ENCODE results near the gene C1QTNF2. TPM values are rescaled to one million over a fixed set of nuclear protein-coding genes. Genes with fewer than 3 reads are reported as not detected.
"Not testable (repeated sequence)": the region's sequence is repeated elsewhere in the genome, so short reads cannot be mapped to it uniquely, and the experiment has no call there.

C1QTNF2 gene
- total RNA-seq, 1 donor from 2014 or later = 27.8 TPM

- no peak for DNase-seq
Observed at GRCh38 chr5:160341309-160341870, 29.0 kb downstream of the C1QTNF2 start.

GRCh38 chr5:160340513-160340912 lies 29.9 kb downstream of the C1QTNF2 start:
- not testable (repeated sequence) for DNase-seq

GRCh38 chr5:160339406-160340130 lies 30.9 kb downstream of the C1QTNF2 start:
- DNase-seq = no peak

GRCh38 chr5:160334716-160335115 lies 35.7 kb downstream of the C1QTNF2 start:
- DNase-seq = not testable (repeated sequence)

DNA sequence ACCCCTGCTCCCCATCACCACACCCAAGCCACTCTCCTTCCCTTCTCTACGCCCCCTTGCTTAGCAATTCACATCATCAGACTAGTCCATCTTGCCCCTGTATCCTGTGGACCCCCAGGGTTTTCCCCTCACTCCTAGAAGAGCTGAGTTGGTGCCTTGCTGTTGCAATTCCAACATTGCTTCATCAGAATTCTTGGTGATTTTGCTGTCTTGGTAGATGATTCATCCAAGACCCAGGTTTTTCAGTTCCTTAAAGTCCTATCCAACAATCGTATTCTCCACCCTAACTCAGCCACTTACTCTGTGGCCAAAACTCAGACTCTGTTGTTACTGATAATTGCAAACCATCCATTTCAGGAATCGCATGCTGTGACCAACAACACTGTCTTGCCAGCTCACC lies 36.7 kb downstream of the C1QTNF2 start:
- DNase-seq = no peak

GRCh38 chr5:160330212-160330611 lies 40.2 kb downstream of the C1QTNF2 start:
- DNase-seq = no peak

DNA sequence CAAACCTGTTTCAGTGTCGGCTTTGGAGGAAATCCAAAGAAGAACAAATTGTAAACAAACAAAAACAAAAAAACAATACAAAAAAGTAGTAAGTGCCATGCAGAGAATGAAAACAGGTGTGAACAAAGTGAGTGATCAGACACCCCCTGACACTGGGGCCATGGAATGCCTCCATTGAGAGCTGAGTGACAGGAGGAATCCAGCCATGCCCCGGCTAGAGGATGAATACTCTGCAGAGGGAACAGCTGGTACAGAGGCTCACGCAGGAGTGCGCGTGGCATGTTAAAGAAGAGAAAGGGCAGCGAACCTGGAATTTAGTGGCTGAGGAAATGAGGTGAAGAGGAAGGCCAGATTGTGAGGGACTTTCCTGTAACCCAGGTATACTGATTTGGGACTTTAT lies 42.6 kb downstream of the C1QTNF2 start:
- peak; percentile 19 for DNase-seq

DNA sequence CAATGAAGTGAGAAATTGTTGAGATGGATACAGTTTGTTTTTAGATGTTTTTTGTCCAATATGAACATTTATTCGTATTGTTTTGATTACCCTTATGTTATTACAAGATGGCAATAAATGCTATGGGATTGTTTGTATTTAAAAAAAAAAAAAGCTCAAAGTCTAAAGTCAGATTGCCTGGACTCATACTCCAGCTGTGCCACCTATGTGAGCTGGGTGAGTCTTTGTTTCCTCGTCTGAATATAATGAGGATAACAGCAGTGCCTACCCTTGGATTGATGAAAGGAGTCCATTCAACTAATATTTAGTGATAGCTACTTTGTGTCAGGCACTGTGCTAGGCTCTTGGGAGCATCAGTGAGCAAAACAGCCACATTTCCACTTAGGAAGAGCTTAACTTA lies 43.4 kb downstream of the C1QTNF2 start:
- DNase-seq = no peak

DNA sequence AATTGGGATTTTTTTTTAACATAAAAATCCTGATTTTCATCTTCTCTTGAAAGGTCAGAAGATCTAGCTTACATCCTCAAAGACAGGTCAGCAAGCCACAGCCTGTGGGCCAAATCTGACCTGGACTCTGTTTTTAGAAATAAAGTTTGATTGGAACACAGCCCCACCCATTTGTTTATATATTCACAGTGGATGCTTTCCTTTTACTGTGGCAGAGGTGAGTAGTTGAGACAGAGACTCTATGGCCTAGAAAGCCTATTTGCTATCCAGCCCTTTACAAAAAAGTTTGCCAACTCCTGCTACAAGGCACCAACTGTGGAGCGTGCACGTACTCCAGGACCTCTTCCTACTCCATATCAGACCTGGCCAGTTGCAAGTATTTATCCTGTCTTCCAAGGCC lies 44.7 kb downstream of the C1QTNF2 start:
- DNase-seq = no peak

DNA sequence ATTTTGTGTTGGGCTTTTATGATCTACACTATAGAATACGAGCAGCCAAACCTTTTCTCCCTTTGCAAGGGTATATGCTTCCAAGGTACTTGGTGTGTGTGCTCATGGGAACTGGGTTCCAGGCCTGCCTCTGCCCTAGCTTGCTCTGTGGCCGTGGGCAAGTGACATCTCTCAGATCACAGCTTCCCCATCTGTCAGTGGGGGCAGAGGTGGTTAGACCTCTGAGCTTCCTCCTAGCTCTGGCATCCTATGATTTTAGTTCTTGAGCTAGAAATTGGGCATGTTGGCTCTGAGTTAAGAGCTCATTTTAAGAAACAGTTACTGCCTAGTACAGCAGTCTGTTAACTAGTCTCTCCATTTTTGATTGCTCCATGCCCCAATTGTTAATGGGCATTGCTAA lies 45.5 kb downstream of the C1QTNF2 start:
- no peak for DNase-seq

DNA sequence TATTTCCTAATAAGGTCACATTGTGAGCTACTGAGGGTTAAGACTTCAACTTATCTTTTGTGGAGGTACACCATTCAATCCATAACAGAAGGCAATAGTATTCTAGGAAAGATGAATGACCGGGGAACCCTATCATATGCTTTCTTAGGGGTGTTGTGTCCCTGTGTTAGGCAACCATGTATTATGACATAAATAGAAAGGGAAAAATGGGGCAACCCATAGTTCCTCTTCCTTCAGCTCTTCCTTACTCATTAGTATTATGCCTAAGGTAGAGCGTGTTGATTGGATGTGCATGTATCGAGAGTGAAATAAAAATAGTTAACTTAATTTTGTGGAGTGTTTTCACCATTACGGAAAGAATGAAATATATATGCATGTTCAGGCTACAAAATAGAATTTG lies 52.0 kb downstream of the C1QTNF2 start:
- DNase-seq = no peak

DNA sequence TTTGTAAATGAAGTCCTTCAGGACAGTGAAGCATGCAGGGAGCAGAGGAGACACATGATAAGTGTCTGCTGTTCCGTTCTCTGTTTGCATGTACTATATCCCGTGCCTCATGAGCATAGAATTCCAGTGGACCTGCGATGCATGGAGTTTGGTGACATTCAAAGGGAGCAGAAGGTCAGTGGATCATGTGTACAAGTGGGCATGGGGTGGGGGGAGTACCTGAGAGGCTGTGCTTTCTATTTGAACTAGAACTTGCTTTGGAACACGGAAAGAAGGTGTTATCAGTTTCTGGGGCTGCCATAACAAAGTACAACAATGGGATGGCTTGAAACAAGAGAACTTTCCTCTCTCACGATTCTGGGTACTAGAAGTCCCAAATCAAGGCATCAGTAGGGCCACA lies 53.0 kb downstream of the C1QTNF2 start:
- no peak for DNase-seq

DNA sequence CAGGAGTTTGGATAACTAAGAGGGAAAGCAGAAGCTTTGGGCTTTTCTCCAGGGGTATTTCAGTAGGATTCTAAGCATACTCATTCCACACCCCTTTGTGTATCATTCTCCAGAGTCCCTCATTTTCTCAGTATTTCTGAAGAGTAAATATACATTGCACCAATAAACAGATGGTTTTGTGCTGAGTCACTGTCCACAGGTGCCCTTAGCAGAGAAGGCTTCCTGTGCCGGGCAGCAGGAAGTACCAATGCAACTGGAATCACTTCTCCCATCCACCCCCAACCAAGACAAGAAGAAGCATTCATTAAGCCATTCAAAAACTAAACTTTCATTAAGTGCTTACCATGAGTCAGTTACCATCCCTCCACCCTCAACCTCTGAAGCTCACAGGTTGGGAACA lies 54.5 kb downstream of the C1QTNF2 start:
- no peak for DNase-seq

DNA sequence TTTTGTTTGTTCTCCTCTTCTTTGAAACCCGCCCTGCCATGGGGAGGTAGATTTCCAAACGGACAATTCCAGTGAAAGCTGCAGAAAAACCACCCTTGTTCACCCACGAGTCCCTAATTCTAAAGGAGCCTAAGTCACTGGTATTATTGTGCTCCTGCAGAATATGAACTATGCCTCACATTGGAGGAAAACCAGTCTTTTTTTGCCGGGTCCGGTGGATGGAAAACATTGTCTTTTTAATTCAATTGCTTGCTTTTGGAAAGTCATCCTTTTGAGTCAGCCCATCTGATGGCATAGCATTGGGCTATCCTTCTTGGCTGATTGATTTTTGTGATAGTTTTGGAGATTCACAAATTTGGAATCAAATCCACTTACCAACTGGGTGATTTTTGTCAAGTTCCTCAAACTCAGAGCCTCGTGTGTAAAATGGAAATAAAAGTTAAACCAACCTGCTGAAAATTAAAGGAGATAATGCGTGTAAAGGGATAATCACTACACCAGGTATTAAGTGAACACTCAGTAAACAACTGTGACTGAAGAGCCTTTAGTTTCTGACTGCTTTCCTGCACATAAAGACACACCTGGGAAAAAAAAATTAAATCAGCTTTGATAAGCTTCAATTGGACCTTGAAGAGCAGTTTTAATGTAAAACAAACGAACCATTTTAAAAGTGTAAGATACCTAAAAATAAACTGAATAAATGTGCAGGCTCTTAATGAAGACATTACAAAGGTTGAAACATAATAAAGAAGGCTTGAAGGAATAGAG lies 57.3 kb downstream of the C1QTNF2 start:
- DNase-seq = no peak

DNA sequence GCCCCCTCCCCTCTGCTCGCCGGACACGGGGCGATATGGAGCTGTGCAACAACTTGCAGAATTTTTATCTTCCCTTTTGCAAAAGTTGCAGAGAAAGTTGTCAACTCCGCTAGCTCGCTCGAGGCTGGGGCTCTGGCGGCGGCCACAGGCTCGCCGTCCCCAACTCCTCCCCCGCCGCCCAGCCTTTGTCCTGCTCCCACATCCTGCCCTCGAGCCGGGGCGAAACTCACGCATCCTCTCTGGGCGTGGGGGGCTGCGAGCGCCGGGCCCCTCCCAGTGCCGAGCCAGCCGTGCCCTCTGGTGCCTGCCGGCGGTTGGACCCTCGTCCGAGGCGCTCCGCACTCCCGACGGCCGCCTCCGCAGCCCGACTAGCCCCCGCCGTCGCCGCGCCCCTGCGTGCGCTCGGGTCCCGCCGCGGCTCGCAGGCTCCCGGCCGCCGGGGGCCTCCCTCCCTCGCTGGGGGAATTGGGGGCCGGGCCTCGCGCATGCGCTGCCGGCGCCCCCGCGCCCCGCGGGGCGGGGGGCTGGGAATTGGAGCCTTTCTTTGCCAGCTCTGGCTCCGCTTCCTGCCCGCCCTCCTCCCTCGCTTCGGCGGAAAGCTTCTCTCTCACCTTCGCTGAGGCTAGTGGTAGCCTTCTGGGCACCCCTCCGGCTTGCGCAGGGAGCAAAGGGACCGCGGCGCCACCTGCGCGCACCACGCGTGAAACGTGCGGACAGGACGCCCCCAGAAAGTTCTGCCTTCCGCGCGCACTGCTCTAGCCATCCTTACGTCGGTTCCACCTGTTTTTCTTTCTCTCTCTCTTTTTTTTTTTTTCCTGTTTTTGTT lies 58.1 kb downstream of the C1QTNF2 start, which contains the start of gene CCNJL:
Gene CCNJL, minus strand, starts transcription at position 431 of the 826 bp plus-strand sequence. CDS start 641 bp downstream, outside the sequence.
- DNase-seq = peak; percentile 78

DNA sequence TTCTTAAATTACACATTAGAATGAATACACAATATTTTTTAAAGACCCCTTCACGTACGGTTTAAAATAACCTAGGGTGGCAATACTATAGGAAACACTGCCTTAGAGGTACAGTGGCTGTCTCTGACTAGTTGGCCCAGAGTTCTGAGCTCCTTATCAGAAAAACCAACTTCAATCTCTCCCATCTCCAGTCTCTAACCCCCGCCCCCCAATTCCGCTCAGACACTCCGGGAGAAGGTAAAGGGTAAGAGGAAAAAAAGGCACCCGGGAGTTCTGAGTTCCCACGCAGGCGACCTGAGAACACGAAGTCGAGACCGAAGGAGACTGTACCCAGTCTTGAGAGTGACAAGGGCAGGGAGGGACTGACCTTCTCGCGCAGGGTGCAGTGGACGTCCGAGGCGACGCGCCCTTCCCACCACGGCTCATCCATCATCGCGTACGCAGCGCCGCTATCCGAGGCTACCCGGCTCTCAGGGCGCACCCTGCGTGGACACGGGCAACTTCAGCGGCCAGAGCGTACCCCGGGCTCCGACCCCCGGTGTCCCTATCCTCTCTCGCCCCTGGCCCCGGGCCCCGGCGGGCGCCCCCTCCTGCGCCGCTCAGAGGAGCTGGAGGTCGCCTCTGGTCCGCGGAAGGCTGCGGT lies 58.8 kb downstream of the C1QTNF2 start:
- DNase-seq = peak; percentile 18

DNA sequence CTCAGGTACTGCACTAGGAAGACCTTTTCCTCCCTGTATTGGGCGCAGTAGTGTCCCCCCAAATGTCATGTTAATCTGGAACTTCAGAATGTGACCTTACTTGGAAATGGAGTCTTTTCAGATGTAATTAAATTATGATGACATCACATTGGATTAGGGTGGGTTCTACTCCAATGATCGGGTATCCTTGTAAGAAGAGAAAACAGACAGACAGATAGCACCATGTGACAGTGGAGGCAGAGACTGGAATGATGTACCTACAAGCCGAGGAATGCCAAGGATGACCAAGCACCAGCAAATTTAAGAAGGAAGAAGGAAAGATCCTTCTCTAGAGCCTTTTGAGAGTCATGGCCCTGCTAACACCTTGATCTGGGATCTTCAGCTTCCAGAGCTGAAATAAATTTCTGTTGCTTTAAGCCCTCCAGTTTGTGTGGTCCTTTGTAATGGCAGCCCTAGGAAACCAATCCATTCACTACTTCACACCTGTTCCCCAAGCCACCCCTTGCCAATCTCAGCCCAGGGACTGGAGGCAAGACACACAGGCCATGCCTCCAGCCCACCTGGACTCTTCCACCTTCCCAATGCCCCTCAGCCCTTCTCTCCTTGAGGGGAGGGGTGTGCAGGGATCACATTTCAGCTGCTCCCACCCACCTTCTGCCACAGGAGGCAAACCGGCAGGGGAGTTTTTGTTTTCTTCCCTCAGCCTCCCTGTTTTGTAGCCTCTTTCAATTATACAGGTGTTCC lies 59.7 kb downstream of the C1QTNF2 start:
- no peak for DNase-seq

DNA sequence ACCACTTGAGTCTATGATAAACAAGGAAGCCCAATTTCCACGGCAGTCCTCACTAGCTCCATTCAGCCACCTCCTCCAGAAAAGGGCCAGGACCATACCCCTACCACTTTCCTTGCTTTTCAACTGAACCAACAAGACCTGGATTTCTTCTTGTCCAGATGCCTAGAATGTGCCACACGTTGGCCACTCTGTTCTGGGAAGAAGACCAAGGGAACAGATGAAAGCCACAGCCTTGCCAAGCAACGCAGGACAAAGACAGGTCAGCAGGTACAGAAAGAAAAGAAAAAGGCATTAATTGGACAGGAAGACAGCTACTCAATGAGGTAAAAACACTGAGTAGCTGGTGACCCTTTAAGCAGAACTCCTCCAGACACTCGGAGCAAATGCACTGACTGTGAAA lies 60.3 kb downstream of the C1QTNF2 start:
- no peak for DNase-seq

GRCh38 chr5:160306696-160307095 lies 63.7 kb downstream of the C1QTNF2 start:
- no peak for DNase-seq

DNA sequence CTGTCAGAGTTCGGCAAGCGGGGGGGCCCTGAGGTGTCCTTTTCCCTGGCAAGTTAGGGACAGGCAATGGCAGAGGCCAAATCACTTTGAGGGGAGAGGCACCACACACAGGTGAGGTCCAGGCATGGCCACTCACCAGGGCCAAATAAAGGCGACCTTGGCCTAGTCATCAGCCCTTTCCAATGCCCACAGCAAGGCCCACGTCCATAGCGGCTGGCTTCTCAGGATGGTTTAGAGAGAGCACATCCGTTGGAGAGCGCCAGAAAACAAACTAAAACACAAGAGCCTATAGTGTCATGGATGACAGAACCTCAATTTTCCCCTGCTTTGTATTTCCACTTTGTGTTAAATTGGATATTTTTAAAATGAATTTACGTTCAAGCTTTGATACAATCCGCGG lies 65.1 kb downstream of the C1QTNF2 start:
- no peak for DNase-seq

GRCh38 chr5:160303690-160304089 lies 66.7 kb downstream of the C1QTNF2 start:
- DNase-seq = no peak

All from tongue (tissue), 2 donors.